HG03460 (cell line): Measurements from ENCODE around the gene ALOX15B.

Experiments
- ATAC-seq: cut with Tn5 transposase; IDR thresholded peaks from one replicate; pipeline ENCODE4 v1.9.1; 2021; ENCODE audit not compliant: unreplicated experiment

Gene ALOX15B

GRCh38 chr17:8038954-8039610 is at the start of gene ALOX15B:
ALOX15B (plus strand) TSS chr17:8039059; CDS start chr17:8039156, 97 bp downstream.
- ATAC-seq: no peak

DNA sequence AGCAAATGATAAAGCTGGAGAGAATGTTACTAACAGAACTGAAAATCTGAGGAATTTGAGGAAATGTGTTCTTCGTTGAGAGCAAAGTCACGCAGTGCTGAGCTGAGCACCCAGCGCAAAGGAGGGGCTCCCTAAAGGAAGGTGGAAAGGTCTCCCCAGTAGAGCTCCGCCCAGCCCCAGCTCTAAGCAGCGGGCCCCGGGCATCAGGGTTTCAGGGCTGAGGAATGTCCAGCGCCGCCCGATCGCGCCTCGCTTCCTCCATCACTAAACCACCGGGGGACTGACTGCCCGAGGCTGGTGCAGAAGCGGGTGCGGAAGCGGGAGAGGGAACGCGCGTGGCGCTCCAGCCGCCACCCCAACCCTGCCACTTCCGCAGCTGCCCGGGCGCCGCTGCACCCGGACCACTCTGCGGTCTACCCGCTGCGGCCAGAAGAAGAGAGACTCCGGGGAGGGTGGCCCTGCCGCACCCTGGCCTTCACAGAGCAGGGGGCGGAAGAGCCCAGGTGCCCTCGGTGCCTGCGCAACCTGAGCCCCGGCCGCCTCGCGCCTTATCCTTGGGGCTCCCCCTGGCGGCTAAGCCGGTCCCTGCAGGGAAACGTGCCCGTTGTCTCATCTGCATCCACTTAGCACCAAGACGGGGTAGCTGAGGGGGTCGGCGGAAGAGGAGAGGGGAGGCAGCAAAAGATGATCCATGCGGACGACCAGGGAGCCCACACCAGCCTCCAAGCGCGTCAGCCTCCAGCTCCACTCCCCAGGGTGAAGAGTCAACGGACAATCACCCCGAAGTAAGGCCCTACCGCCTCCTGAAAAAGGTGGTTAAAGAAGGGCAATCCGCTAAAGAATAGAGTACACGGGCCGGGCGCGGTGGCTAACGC is 48.8 kb upstream of the ALOX15B start:
- peak; percentile 74 for ATAC-seq

- no peak for ATAC-seq
Observed at GRCh38 chr17:7992516-7992915, 46.3 kb upstream of the ALOX15B start.

DNA sequence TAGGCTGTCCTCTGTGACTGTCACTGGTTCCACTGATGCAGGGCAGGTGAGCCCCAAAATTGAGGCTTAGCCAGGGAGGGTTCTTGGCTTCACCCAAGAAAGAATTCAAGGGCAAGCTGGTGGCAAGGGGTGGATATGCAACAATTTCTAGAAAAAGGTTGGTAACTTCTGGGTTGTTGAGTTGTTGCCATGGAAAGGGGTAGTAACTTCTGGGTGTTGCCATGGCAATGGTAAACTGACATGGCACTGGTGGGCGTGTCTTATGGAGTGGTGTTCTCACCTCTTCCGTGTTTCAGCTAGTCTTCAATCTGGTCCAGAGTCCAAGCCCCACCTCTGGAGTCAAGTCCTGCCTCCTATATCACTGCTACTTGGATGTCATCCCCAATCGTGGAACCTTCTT is 45.9 kb upstream of the ALOX15B start:
- no peak for ATAC-seq

DNA sequence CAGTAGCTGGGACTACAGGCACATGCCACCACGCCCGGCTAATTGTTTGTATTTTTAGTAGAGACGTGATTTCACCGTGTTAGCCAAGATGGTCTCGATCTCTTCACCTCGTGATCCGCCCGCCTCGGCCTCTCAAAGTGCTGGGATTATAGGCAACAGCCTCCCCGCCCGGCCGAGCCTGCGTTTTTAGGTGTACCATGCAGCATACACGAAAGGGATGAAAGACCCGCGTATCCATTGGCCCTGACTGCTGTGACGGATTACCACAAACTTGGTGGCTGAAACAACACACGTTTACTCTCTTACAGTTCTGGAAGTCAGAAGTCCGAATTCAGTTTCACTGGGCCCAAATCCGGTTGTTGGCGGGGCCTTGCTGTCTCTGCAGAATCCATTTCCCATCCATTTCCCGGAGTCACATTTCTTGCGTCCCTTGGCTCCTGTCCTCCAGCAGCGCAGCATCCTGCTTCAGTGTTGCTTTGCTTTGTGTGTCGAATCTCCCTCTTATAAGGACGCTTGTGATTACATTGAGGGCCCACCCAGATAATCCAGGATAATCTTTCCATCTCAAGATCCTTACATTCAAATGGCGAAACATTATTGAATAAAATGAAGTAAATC is 44.8 kb upstream of the ALOX15B start:
- ATAC-seq: no peak

DNA sequence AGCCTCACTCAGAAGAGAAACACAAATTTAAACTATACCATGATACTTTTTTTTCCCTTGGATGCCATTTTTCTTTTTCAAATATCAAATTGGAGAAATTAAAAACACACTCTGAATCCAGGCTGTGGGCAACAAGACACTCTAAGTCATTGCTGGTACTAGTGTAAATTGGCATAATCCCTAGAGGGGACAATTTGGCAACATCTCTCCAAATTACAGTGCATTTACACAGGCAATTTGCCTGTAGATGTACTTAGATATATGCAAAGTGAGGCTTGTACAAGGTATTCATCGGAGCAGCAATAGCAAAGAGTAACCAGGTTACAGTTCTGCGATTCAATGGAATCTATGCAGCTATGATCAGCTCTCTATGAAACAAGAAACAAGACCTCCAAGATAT is 43.1 kb upstream of the ALOX15B start:
- ATAC-seq: no peak

- no peak for ATAC-seq
Observed at GRCh38 chr17:7997186-7997585, 41.7 kb upstream of the ALOX15B start.

DNA sequence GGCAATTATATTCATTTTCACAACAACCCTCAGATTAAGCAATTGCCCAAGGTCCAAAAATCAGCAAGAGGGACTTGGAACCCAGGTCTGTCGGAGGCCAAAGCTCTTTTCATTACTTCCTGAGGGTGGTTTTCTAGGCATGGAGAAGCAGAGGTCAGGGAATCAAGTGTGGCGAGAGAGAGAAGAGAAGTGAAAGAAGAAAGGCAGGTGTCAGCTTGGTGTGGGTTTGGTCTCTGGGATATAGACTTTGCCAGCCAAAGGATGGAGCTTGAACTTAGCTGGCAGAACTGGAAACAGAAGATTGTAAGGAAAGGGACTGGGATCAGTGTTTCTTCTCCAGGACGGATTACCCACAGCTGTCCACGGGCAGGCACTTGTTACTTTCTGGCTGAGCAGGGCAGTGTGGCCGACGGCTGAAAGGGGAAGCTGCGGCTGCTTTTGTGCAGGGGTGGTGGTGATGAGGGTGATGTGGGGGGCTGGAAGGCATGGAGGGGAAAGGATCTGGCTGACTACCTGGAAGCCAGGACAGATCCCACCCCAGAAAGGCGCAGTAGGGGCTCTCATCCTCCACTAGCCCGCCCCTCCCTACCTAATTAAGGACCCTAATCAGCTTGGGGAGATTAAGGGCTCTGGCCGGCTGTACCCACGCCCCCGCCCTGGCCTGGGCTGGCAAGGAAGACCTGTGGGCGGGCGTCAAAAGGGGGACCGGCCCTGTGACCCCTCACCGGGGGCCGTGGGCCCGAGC is 36.7 kb upstream of the ALOX15B start, which contains the start of gene GUCY2D:
Gene GUCY2D (plus strand): TSS at position 640 of the 745 bp plus-strand sequence. CDS start 433 bp downstream, outside the sequence.
- no peak for ATAC-seq

GRCh38 chr17:8002721-8003593 is 35.9 kb upstream of the ALOX15B start:
- no peak for ATAC-seq

GRCh38 chr17:8003594-8004181 is 35.2 kb upstream of the ALOX15B start:
- no peak for ATAC-seq

- ATAC-seq: no peak
Observed at GRCh38 chr17:8004899-8005298, 34.0 kb upstream of the ALOX15B start.

DNA sequence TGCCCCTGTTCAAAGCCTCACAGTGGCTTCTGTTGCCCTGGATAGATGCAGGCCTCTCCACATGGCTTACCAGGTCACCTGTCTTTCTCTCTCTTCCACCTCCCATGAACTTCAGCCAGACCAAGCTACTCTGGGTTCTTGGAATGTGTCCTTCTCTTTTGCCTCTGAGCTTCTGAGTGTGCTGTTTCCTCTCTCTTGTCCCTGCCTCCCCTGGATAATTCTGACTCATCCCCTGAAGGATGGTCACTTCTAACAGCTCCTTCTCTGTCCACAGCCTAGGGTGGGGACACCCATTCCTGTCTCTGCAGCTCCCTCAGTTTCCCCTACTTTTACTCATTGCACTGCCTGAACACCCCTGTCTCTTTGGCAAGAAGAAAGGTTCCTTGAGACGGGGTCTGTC is 33.5 kb upstream of the ALOX15B start:
- ATAC-seq: no peak

DNA sequence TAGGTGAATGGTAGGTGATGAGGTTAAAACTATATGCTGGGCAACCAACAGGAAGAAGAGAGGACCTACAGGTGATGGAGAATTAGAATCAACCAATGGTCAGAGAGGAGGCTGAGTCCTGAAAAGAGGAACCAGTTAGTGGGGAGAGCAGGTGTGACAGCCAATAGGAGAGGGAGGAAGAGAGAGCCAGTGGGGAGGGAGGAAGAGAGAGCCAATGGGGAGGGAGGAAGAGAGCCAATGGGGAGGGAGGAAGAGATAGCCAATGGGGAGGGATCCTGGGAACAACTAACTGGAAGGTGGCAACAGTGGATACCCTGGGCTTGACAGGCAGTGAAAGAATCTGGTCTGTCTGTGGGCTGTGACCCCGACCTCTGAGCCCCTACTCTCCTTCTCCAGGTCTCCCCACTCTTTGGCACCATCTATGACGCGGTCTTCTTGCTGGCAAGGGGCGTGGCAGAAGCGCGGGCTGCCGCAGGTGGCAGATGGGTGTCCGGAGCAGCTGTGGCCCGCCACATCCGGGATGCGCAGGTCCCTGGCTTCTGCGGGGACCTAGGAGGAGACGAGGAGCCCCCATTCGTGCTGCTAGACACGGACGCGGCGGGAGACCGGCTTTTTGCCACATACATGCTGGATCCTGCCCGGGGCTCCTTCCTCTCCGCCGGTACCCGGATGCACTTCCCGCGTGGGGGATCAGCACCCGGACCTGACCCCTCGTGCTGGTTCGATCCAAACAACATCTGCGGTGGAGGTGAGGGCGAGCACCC is 32.7 kb upstream of the ALOX15B start:
- no peak for ATAC-seq

GRCh38 chr17:8006836-8007680 is 31.8 kb upstream of the ALOX15B start:
- no peak for ATAC-seq

DNA sequence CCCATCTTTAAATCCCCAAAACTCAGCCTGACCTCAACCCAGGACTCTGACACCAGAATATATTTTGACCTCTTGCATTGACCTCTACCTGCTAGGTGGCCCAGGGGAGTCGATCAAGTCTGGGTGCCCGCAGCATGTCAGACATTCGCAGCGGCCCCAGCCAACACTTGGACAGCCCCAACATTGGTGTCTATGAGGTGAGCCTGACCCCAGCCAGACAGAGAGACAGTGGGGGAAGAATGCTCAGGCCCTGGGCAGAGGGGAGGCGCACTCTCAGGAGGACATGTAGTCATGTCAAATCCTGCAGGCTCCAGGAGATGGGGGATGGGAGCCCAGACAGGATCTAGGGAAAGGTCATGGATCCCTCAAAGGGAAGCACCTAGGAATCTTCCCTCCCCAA is 31.0 kb upstream of the ALOX15B start:
- no peak for ATAC-seq

- ATAC-seq: no peak
Observed at GRCh38 chr17:8012045-8012580, 26.7 kb upstream of the ALOX15B start.

DNA sequence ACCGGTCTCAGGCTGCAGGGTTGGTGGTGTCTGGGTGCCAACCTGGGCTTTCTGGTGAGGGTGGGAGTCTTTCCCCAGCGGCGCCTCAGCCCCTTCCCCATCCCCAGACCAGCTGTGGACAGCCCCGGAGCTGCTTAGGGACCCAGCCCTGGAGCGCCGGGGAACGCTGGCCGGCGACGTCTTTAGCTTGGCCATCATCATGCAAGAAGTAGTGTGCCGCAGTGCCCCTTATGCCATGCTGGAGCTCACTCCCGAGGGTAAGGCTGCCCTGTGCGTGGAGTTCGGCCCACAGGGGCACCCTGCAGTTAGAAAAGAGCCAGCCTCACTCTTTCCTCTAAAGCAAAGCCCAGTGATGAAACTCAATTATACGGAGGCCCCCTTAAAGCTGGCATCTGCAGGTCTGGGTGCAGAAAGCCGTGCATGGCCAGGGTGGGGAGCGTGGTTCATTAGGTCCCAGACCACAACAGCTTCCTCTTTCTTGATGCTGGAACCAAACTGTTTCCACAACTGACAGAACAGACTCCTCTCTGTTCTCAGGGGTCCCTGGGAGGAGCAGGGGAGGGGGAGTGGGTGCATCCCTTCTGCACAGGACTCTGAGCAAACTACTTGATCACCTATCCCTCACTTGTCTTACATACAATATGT is 25.7 kb upstream of the ALOX15B start:
- no peak for ATAC-seq
